ENCODE results near the gene HIPK2.

DNA sequence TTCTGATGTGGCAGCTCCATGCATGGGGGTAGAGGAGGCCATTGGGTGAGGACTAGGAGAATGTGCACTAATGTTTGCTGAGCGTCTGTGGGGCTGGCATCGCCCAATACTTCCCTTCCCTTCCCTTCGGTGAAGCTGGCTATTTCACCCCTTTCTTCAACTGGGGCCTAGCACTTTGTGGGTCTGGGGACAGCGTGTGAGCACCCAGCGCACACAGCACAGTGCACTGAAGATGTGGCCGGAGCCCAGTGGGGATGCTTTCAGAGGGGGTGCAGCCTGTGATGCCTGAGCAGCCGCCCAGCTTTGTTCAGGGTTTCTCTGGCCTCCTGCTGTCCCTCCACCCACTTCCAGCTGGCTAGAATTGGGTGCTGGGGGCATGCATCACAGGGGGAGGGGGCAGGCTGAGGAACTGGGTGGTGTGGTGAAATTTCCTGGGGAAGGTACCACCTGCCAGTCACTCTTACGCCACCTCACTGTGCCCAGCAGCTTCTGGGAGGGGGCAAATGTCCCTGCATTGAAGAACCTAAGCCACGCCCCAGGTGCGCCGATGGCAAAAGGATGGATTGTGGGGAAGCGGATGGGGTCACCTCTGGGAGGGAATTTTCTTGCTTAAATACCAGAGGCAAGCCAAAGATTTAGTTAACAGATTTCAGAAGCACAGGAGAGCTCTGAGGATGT is 208.8 kb downstream of the HIPK2 start:
- TF ChIP-seq, protein P1, sequence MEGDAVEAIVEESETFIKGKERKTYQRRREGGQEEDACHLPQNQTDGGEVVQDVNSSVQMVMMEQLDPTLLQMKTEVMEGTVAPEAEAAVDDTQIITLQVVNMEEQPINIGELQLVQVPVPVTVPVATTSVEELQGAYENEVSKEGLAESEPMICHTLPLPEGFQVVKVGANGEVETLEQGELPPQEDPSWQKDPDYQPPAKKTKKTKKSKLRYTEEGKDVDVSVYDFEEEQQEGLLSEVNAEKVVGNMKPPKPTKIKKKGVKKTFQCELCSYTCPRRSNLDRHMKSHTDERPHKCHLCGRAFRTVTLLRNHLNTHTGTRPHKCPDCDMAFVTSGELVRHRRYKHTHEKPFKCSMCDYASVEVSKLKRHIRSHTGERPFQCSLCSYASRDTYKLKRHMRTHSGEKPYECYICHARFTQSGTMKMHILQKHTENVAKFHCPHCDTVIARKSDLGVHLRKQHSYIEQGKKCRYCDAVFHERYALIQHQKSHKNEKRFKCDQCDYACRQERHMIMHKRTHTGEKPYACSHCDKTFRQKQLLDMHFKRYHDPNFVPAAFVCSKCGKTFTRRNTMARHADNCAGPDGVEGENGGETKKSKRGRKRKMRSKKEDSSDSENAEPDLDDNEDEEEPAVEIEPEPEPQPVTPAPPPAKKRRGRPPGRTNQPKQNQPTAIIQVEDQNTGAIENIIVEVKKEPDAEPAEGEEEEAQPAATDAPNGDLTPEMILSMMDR (IDR thresholded peaks at IDR 0.05) = no peak
- TF ChIP-seq EP300 (IDR thresholded peaks at IDR 0.05) (no peak), POLR2A (IDR thresholded peaks at IDR 0.05) (no peak), POLR2AphosphoS5 (IDR thresholded peaks at IDR 0.05) (no peak)

Data from stomach (tissue), 4 donors.